ENCODE data around the gene THY1.
"Not testable (repeated sequence)": the region's sequence is repeated elsewhere in the genome, so short reads cannot be mapped to it uniquely, and the experiment has no call there.

Gene THY1

DNA sequence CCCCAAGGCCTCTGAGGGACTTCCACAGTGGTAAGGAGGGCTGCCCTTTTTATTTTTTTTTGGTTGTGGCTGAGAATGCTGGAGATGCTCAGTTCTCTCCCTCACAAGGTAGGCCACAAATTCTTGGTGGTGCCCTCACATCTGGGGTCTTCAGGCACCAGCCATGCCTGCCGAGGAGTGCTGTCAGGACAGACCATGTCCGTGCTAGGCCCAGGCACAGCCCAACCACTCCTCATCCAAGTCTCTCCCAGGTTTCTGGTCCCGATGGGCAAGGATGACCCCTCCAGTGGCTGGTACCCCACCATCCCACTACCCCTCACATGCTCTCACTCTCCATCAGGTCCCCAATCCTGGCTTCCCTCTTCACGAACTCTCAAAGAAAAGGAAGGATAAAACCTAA lies 4.2 kb downstream of the THY1 start:
- DNase-seq (ENCODE audit: low read depth): no peak

DNA sequence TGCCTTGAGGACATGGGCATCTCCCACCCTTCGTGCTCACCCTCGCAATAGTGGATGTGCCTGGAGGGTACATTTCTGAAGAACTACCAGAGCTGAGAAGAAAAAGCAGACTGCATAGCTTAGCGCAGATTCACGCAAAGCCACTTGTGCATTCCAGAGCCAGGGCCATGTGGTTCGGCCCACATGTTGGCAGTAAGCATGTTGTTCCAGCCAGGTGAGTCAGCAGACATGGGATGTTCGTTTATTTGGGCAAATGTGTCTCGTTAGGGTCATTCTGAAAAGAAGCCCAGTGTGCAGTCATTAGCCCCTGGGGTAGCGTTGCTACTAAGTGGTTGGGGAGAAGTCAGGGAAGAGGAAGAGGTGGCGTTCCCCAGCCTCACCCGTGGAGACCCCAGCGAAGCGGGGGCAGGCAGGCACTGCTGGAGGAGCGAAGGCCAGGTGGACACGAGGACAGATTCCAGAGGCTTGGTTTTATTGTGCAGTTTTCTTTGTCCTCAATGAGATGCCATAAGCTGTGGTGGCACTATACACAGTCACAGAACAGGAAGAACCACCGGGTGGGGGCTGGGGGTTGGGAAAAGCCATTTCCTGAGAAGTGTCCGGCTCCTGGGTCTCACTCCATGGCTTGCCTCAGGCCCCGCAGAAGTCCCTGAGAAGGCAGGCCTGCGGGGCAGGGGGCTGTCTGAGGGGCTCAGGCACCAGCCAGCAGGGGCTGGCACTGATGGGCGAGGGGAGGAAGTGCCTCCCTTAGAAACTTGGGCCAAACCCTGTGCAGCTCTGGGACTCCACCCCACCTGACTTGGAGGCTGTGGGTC lies 5.0 kb downstream of the THY1 start:
- DNase-seq (ENCODE audit: low read depth): no peak

DNA sequence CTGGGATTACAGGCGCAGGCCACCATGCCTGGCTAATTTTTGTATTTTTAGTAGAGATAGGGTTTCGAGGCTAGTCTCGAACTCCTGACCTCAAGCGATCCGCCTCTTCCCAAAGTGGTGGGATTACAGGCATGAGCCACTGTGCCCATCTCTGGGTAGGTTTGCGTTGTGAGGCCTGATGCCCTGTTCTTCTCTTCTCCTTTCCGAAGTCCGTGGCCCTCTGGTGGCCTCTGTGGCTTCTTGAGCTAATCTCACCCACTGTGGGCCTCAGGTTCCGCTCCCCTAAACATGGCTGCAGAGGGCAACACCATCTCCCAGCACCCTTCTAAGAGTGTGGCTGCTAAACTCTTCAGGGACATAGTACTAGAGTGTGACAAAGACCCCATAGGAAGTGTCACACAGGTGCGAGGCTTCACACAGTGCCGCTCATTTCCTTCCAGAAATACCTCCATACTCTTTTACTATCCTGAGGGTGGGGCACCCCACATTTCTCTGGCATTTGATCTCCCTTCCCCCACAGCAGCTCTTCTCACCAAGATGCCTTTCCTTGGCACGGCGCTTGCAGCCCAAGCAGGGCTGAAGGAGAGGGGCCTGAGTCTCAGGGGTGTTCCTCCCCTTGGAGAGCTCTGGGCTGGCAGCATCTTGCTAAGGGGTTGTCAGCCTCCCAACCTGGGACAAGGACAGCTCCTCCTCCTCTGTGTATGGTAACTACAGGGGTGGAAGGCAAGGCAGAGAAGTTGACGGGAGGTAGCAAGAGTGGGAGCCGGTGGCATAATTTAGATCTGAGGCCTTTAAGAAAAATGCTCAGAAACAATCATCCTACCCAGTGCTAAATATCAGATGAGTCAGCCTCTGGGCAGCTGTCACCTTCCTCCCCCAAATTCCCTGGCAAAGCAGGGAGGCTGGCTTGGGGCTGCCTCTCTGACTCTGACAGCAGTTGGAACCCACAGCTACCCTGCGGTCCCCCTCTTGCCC lies 6.1 kb downstream of the THY1 start:
- DNase-seq (ENCODE audit: low read depth): no peak

DNA sequence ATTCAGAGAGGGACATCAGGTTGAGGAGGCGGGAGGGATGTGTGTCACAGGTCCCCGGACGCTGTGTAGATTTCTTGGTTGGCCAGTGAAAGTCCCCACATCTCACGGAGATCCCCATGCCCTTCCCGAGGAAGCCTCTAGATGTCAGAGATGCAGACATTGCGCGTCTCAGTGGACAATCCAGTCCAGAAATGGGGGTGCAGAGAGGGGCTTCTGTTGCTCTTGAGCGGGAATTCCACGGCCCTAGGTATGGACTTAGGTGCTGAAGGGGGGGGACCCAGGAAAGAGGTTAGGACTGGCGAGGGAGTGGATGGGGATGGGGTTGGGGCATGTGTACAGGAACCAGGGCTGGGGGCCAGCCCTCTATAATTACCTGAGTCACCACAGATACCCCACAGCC lies 7.0 kb downstream of the THY1 start:
- DNase-seq (ENCODE audit: low read depth): no peak

GRCh38 chr11:119415517-119415916 lies 7.5 kb downstream of the THY1 start:
- DNase-seq (ENCODE audit: low read depth): no peak

DNA sequence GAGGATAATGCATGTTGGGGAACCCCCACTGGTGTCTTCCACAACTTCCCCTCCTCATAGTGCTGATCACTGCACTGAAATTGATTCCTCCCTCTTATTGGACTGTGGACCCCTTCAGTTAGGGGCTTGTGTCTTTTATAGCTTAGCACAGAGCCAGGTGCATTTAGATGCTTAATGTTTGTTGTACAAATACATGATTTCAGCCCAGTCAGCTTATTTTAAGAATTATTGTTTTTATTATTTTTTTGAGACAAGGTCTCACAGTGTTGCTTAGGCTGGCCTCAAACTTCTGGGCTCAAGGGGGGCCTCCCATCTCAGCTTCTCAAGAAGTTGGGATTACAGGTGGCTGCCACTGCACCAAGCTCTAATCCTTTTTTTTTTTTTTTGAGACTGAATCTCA lies 8.2 kb downstream of the THY1 start:
- no peak for DNase-seq (ENCODE audit: low read depth)

GRCh38 chr11:119414321-119414720 lies 8.7 kb downstream of the THY1 start:
- no peak for DNase-seq (ENCODE audit: low read depth)

- DNase-seq (ENCODE audit: low read depth): no peak
Observed at GRCh38 chr11:119412072-119412471, 10.9 kb downstream of the THY1 start.

DNA sequence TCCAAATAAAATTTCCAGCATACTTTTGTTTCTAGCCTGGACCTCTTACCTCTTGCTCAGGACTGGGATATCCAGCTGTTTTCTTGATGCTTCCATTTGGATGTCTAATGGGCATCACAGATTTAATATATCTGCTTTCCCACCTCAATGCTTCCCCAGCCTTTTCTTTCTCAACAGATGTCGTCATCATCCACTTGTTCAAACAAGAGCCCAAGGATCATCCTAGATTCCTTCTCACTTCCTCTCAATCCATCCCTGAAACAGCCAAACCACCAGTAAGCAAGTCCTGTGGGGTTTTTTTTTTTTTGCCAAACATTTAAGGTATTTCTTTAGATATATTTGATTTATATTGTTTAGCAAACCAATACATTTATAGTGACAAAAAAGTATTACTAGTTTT lies 12.5 kb downstream of the THY1 start:
- DNase-seq (ENCODE audit: low read depth): no peak

DNA sequence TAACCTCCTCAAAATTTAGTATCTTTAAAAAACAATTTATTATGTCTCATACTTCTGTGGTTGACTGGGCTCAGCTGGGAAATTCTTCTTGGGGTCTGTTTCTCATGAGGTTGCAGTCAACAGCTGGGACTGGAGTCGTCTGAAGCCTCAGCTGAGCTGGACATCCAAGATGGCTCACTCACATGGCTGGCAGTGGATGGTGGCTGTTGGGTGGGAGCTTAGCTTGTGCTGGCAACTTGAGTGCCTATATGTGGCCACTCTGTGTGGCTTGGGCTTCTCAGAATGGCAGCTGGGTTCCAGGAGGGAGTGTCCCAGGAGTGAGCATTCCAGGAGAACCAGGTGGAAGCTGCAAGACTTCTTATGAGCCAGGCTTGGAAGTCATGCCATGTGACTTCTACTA lies 13.2 kb downstream of the THY1 start:
- no peak for DNase-seq (ENCODE audit: low read depth)

DNA sequence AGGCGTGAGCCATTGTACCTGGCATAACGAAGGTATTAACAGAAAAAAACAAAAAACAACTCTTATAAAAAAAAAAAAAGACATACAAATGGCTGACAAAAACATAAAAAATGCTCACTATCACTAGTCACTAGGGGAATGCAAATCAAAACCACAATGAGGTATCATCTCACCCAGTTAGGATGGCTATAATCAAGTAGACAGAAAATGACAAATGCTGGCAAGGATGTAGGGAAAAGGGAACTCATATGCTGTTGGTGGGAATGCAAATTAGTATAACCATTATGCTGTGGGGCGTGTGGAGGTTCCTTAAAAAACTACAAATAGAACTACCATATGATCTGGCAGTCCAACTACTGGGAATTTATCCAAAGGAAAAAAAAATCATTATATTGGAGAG lies 17.0 kb downstream of the THY1 start:
- no peak for DNase-seq (ENCODE audit: low read depth)

- DNase-seq (ENCODE audit: low read depth): not testable (repeated sequence)
Observed at GRCh38 chr11:119405448-119405847, 17.5 kb downstream of the THY1 start.

DNA sequence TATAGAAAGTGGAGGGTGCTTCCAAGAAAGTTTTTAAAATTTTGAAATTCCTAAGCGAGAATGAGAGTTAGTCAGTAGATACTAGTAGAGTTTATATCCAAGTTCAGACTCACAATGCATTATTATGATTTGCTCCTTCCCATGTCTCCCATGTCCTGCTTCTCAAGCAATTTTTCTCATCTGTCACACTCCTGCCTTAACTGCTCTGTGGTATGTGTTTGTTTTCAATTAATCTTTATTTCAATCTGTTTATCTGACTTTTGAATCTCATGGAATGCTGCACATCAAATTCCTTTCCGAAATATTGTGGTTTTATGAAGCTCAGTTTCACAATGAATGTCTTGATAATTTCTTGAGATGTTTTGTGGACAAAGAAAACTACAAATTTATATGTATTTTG lies 18.1 kb downstream of the THY1 start:
- no peak for DNase-seq (ENCODE audit: low read depth)

GRCh38 chr11:119403021-119403420 lies 20.0 kb downstream of the THY1 start:
- no peak for DNase-seq (ENCODE audit: low read depth)

- DNase-seq (ENCODE audit: low read depth): no peak
Observed at GRCh38 chr11:119402470-119402869, 20.5 kb downstream of the THY1 start.

- no peak for DNase-seq (ENCODE audit: low read depth)
Observed at GRCh38 chr11:119400860-119401259, 22.1 kb downstream of the THY1 start.

DNA sequence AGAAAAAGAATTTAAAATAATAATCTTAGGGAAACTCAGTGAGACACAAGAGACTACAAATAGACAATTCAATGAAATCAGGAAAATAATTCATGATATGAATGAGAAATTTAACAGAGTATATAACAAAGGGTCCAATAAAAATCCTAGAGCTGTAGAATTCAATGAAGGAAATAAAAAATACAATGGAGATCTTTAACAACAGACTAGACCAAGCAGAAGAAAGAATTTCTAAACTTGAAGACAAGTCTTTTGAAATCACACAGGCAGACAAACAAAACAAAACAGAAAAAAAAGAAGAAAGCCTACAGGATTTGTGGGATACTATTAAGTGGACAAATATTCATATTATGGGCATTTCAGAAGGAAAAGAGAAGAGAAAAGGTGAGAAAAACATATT lies 25.2 kb downstream of the THY1 start:
- DNase-seq (ENCODE audit: low read depth): no peak

DNA sequence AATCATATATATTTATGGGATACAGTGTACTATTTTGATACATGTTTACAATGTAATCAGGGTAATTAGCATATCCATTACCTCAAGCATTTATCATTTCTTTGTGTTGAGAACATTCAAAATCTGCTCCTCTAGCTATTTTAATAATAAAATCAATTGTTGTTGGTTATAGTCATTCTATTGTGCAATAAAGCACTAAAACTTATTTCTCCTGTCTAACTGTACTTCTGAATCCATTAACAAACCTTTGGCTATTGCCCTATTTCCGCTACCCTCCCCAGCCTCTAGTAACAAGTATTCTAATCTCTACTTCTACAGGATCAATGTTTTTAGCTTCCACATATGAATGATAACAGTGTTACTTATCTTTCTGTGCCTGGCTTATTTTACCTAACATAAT lies 26.1 kb downstream of the THY1 start:
- no peak for DNase-seq (ENCODE audit: low read depth)

DNA sequence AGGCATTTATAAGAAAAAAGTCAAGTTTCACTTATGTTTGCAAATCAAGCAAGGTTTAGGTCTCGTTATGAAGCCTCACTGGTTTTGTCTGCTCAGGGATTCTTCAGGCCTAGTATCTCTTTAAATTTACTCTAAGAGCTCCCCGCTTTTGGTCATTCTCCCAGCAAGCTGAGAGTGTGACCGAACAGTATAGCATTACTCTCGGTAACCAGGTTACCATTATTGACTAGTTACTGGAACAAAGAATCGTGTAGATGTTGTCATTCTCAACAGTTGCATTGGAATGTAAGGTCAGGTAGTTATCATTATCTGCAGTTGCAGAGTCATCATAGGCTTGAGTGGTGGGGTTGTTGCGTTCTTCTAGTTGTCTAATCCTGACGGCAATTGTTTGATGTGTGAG lies 31.7 kb downstream of the THY1 start:
- DNase-seq (ENCODE audit: low read depth): no peak

GRCh38 chr11:119389611-119390254 lies 33.2 kb downstream of the THY1 start:
- DNase-seq (ENCODE audit: low read depth): no peak

DNA sequence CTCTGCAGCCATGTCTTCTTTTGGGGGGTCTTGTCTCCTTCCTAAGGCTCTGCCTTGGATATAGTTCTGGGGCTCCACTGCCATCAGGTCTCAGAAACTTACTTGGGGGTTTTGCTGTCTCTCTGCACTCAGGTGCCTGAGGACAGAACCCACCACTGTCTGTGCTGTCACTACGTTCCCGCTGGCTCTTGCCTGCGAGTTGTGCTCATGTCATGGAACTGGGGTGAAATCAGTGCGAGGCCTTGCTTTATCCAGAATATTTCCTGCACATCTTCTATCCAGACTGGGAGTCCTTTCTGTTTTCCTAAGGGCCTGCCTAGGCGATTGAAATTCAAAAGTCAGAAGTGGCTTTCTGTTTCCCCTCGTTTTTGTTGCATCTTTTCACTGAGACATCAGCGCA lies 34.9 kb downstream of the THY1 start:
- DNase-seq (ENCODE audit: low read depth): no peak

DNA sequence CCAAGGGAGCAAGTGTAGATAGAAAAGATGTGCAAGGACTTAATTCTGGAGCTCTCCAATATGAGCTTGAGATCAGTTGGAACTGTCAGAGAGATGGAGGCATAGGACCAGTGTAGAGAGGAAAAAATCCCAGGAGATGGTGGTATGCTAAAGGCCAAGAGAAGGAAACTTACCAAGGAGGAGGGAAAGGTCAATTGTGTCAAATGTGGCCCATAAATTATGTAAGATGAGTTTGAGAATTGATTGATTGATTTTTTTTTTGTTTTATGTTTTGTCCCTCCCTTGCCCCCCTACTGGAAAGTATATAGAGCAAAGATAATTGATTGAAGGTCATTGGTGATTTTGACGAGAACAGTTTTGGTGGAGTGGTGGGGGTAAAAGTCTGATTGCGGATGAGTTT lies 38.6 kb downstream of the THY1 start:
- DNase-seq (ENCODE audit: low read depth): no peak

DNA sequence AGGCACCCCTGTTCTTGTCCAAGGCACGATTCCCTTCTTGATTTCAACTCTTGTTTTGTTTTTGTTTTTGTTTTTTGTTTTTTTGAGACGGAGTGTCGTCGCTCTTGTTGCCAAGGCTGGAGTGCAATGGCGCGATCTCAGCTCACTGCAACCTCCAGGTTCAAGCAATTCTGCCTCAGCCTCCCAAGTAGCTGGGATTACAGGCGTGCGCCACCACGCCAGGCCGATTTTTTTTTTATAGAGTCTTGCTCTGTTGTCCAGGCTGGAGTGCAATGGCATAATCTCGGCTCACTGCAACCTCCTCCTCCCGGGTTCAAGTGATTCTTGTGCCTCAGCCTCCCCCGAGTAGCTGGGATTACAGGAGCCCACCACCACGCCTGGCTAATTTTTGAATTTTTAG lies 40.5 kb downstream of the THY1 start:
- not testable (repeated sequence) for DNase-seq (ENCODE audit: low read depth)
